Activated CD8-positive, alpha-beta memory T cell treated with anti-CD3 and anti-CD28 coated beads for 36 hours (primary cell): Measurements from ENCODE around the gene NR3C1. TPM values are rescaled to one million over a fixed set of nuclear protein-coding genes. Genes with fewer than 3 reads are reported as not detected.

Source experiments
- CTCF ChIA-PET: fragments of 350-600 bp; sonication (Branson Sonifier 250); formaldehyde crosslinking; loops from one replicate; lab custom pipeline; 2021; ENCODE audit warnings: antibody characterized with exemption; lab: Charles Lee
- POLR2A ChIA-PET: fragments of 350-600 bp; sonication (Branson Sonifier 250); formaldehyde crosslinking; loops from one replicate; lab custom pipeline; 2021; ENCODE audit warnings: antibody characterized with exemption; lab: Charles Lee
- total RNA-seq, 2 experiments: library from RNA; stranded (reverse); gene quantifications; one replicate each; pipeline ENCODE4 v1.2.3, GENCODE V29; 2021

The NR3C1 gene
- total RNA-seq, 2 experiments from 2014 or later, result 49.5 to 56.6 TPM

GRCh38 chr5:143428738-143429420 is 25.4 kb upstream of the NR3C1 start:
- ChIA-PET POLR2A (no interaction called here), CTCF (no interaction called here)

- CTCF ChIA-PET, result no interaction called here
- POLR2A ChIA-PET, result no interaction called here
Observed at GRCh38 chr5:143428155-143428554, 24.7 kb upstream of the NR3C1 start.

GRCh38 chr5:143427122-143427735 is 23.7 kb upstream of the NR3C1 start:
- ChIA-PET CTCF (interaction anchor here (1.6 kb wide), 1 partner anchor 23 kb away, joined by 10 read pairs; the partner anchor contains the start of gene NR3C1), POLR2A (interaction anchor here (0.6 to 1.6 kb wide), 3 partner anchors 18 to 24 kb away, joined by 3 to 4 read pairs (median 3); partner anchors contain the start of gene NR3C1)

DNA sequence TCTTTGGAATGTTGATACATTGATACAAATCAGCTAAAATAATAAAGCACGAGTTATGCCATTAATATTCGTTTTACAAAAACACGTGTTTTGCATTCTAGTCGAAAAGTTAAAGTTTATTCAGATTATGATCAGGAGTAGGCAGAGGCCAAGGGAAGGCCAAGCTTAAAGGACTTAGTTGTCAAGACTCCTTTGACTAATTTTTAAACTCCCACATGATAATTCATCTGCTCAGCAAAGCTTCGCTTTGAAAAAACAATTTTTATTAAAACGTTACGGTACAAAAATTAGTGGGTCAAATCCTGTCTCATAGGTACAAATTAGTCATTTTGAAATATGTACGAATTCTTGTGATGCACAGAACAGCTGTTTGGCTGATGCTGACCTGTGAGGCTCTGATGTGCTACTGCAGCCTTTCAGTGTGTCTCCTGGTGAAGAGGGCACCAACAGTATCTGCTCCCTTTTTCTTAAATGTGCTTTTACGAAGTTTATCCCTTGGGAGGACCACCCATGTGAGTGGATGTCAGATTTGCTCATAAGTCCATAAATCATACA is 23.0 kb upstream of the NR3C1 start:
- CTCF ChIA-PET, result interaction anchor here (1.6 kb wide), 1 partner anchor 22 kb away, joined by 10 read pairs; the partner anchor contains the start of gene NR3C1
- POLR2A ChIA-PET, result interaction anchor here (0.6 to 1.6 kb wide), 3 partner anchors 18 to 23 kb away, joined by 3 to 4 read pairs (median 3); partner anchors contain the start of gene NR3C1

GRCh38 chr5:143425835-143426234 is 22.3 kb upstream of the NR3C1 start:
- CTCF ChIA-PET, result interaction anchor here (1.6 kb wide), 1 partner anchor 21 kb away, joined by 10 read pairs; the partner anchor contains the start of gene NR3C1
- POLR2A ChIA-PET, result interaction anchor here (1.4 to 1.6 kb wide), 2 partner anchors 21 to 22 kb away, joined by 3 to 4 read pairs; partner anchors contain the start of gene NR3C1

- POLR2A ChIA-PET, result interaction anchor here (0.8 kb wide), 1 partner anchor 16 kb away, joined by 5 read pairs; no protein-coding TSS in a partner anchor
- CTCF ChIA-PET, result no interaction called here
Observed at GRCh38 chr5:143418140-143418866, 14.8 kb upstream of the NR3C1 start.

- POLR2A ChIA-PET, result no interaction called here
- CTCF ChIA-PET, result no interaction called here
Observed at GRCh38 chr5:143417503-143418139, 14.1 kb upstream of the NR3C1 start.

DNA sequence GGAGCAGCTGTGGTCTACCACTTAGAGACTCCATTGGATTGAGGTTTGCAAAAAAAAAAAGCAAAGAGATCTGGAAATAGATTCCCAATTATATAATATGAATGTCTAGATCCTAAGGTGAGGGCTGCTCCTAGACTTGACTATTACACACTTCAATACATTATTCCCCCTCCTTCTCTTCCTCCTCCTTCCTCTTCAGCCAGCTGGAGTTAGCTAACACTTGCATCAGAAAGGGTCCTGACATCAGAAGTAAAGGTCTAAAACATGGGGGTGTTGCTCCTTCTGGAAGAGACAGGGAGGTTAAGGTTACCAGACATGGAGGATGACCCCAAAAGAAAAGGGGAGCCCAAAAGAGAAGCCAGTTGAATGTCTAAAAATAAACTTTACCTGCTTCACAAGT is 12.9 kb upstream of the NR3C1 start:
- CTCF ChIA-PET, result no interaction called here

GRCh38 chr5:143413958-143414669 is 10.6 kb upstream of the NR3C1 start:
- POLR2A ChIA-PET, result no interaction called here
- CTCF ChIA-PET, result interaction anchor here (0.9 kb wide), 1 partner anchor 10 kb away, joined by 3 read pairs; the partner anchor contains the start of gene NR3C1

More for the DNA sequence above, 12.9 kb upstream of the NR3C1 start:
- POLR2A ChIA-PET, result no interaction called here

DNA sequence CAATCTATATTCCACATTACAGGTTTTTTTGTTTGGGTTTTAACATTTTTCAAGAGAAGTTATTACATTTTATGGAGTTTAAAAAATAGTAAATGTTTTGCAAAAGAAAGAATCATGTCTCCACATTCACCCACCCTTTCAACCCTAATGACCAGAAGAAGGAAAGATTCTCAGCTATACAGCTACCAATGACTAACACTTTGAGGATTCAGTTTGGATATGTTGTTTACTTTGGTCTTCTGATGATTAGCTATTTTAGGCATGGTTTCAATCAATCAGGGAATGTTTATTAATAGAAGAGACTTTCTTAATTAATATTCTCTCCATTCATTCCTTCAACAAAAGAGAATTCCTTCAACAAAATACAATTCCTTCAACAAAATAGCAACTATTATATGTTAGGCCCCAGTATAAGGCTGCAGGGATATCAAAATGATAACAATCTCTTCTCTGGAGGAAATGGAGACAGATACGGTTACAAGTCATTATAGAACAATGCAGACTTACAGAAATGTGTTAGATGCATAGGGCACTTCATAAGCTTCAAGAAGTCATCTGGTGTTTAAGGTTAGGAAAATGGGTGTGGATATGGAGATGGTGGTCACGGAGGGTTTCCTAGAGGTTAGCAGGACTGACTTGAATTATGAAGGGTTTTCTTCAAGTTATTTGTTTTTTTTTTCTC is 9.3 kb upstream of the NR3C1 start:
- POLR2A ChIA-PET, result no interaction called here
- CTCF ChIA-PET, result no interaction called here

DNA sequence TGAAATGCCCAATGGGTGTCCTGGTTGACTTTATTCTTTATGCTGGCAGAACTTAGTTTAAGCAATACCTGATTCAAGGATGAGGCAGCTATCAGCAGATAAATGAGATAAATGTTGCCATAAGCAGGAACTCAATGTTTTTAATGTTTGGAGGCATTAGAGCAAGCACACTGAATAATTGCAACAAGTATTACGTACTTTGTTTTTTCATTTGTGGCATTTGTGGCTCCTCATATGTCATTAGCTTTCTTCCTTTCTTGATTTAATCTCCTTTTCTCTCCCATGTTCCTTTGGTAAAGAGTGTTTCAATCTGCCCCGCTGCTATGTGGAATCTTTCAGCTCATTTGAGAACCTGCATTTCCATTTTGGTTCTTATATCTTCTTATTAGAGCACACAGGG is 6.4 kb upstream of the NR3C1 start:
- POLR2A ChIA-PET, result interaction anchor here (1.0 kb wide), 1 partner anchor 181 kb away, joined by 3 read pairs; no protein-coding TSS in a partner anchor
- CTCF ChIA-PET, result interaction anchor here (1.0 kb wide), 1 partner anchor 24 kb away, joined by 4 read pairs; no protein-coding TSS in a partner anchor

- CTCF ChIA-PET, result no interaction called here
- POLR2A ChIA-PET, result no interaction called here
Observed at GRCh38 chr5:143406408-143406807, 2.9 kb upstream of the NR3C1 start.

DNA sequence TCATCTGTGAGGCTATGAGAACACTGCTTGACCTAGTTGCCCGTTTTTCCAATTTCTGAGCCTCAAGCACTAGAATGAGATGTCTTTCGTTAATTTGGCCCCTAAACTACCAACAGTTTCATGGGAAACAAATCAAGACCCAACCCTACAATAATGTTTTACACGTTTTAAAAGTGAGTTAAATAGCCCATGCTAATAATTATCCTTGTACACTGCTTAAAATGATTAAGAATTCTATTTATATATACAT is 2.3 kb upstream of the NR3C1 start:
- POLR2A ChIA-PET, result no interaction called here
- CTCF ChIA-PET, result no interaction called here

DNA sequence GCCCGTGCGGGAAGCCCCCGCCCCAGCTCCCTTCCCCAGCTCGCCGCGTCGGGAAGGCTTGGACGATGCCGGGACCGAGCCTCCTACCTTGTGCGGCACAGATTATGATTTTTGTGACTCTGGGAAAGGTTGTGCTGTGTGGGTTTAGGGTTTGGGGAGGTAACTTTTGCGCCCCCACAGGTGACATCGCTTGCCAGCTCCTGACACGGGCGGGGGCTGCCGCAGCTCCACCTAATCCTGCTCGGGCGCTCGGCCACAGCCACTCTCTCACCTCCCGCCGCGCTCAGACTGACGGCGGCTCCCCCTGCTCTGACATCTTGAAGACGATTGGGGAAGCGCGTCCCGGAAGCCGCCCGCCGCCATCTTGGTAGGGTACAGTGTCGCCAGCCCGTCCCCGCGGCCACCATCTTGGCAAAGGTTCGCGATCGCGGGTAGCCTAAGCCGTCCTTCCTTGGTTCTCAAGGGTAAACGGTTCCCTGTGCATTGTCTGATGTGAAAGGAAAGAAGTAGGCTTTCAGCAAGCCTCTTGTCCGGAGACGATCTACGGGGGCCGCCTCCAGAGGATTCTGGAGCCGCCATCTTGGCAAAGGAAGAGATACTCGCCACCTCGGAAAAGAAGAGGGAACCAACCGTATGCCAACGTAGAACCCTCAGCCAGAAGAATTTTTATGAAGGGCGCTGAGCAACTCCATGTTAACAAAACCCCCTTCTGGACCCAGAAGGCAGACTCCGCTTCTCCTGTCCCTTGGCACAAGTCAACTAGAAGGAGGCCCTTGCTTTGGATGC is 1.8 kb upstream of the NR3C1 start:
- POLR2A ChIA-PET, result interaction anchor here (0.8 to 2.7 kb wide), 8 partner anchors 21 to 419 kb away, joined by 3 to 18 read pairs (median 10); no protein-coding TSS in a partner anchor
- CTCF ChIA-PET, result interaction anchor here (1.1 to 2.7 kb wide), 7 partner anchors 21 to 420 kb away, joined by 3 to 19 read pairs (median 5); no protein-coding TSS in a partner anchor

GRCh38 chr5:143404416-143405062 is 1.1 kb upstream of the NR3C1 start:
- CTCF ChIA-PET, result interaction anchor here (0.6 to 2.7 kb wide), 15 partner anchors 22 to 421 kb away, joined by 3 to 19 read pairs (median 4); no protein-coding TSS in a partner anchor

GRCh38 chr5:143403334-143403592 is 223 bp downstream of the NR3C1 start:
- ChIA-PET POLR2A (interaction anchor here (0.7 to 2.7 kb wide), 10 partner anchors 23 to 400 kb away, joined by 3 to 18 read pairs (median 8); no protein-coding TSS in a partner anchor), CTCF (interaction anchor here (0.7 to 2.7 kb wide), 8 partner anchors 11 to 419 kb away, joined by 3 to 19 read pairs (median 4); no protein-coding TSS in a partner anchor)

More at GRCh38 chr5:143404416-143405062, 1.1 kb upstream of the NR3C1 start:
- POLR2A ChIA-PET, result interaction anchor here (0.6 to 2.7 kb wide), 15 partner anchors 22 to 420 kb away, joined by 3 to 18 read pairs (median 5); no protein-coding TSS in a partner anchor
